Erythroblast (primary cell): ENCODE measurements around the gene SHMT2.
"Not testable (repeated sequence)": the region's sequence is repeated elsewhere in the genome, so short reads cannot be mapped to it uniquely, and the experiment has no call there.

Experiments
- DNase-seq, 2 experiments: peaks; one replicate each; lab custom pipeline; 2025; lab: John Stamatoyannopoulos, UW
- GATA1 ChIP-seq: IDR thresholded peaks from 2 replicates; pipeline ENCODE4 v1.6.1; 2011; ENCODE audit warnings: low read depth, mild to moderate bottlenecking, control low read depth, low read length, moderate library complexity
- POLR2A ChIP-seq: IDR thresholded peaks from 2 replicates; pipeline ENCODE4 v1.6.1; 2011; ENCODE audit warnings: mild to moderate bottlenecking, low read length

Gene SHMT2

DNA sequence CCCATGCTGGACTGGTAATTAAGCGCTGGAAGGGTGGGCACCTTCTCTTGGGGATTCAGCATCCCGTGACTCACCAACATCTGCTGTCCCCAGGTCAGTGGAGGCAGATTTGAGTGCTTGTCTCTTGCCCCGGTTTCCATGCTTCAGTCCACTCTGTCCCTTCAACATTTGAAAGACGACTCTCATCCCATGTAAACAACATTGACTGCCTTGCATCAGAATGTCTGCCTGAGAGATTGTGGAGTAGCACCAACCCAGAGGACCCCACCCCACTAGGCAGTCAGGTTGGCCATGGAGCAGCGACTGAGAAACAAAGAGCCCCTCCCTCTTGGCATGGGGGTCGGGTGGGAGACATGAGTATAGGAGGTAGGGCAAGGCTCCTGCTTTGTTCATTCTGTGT, 26.4 kb downstream of the SHMT2 start:
- DNase-seq = no peak
- TF ChIP-seq GATA1 (no peak), POLR2A (no peak)

GRCh38 chr12:57258977-57259970, 29.8 kb downstream of the SHMT2 start:
- TF ChIP-seq POLR2A (no peak), GATA1 (no peak)
- DNase-seq = peak; percentile 55 to 73

DNA sequence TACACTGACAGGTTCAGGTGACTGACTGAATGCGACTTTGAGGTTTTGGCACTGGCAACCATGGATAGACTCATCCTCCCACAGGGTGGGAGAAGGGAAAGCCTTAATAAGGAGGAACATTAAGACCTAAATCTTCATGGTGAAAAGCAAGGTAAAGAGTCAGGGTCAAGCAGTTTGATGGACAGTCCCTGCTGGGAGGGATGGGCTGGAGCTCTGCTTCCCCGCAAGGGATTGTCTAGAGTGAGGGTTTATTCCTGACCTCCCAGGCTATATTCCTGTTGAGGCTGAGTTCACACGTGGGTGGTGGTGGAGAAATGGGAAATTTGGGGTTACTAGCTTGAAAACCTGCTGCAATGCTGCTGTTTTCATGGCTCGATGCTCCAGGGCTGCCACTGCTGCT, 30.9 kb downstream of the SHMT2 start:
- TF ChIP-seq GATA1 (no peak), POLR2A (no peak)
- no peak for DNase-seq

DNA sequence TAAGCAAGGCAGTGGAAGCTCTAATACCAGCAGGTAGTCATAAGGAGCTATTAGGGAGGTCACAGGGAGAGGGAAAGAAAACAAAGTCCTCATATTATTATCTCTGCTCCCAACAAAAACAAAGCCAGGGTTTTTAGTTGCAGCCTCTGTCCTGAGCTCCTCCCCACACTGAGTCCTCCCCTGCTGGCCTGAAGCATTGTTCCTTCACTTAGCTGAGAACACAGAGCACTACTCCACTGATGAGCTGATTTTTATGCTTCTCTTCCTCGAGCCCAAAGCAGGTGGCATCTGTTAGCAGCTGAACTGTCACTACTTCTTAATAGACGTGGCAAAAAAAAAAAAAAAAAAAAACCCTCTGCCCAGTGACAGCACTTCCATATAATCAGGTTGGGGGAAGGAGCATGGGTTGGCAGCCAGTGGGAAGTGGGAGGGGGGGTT, 31.9 kb downstream of the SHMT2 start:
- TF ChIP-seq GATA1 = no peak
- no peak for TF ChIP-seq POLR2A
- no peak for DNase-seq

DNA sequence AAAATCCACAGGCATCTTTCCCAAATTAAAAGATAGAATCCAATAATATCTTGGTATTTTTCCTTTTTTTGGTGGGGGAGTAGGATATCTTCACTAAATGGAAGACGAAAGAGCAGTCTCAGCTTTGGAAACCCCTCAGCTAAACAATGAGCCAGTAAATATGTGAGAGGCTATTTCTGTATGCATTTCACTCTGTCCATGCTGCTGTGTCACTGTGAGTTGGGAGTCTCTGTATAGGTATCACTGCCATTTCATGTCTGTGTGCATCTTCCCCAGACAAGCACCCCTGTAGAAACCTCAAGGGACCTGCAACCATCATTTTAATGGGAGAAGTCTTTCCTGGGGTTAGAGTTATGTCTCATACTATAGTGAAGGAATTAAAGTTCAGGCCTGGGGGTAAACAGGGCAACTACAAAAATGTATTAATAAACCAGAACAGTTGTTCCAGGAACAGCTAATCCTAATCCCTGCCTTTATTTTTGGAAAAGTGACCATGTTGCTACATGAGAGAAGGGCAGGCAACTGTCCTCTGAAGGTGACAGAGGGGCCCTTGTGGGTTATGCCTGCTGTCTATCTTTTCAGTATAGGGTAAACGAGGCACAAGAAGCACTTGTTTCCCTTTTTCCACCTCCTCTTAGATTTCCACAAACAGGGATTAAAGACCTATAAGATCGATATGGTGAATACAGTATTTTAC, 32.8 kb downstream of the SHMT2 start:
- DNase-seq = peak in 1 of 2 experiments; percentile 50
- no peak for TF ChIP-seq POLR2A
- no peak for TF ChIP-seq GATA1

GRCh38 chr12:57263096-57263495, 33.6 kb downstream of the SHMT2 start:
- DNase-seq = no peak
- TF ChIP-seq GATA1 = no peak
- no peak for TF ChIP-seq POLR2A

- DNase-seq = no peak
- no peak for TF ChIP-seq GATA1
- TF ChIP-seq POLR2A = no peak
These were observed 37.2 kb downstream of the SHMT2 start for GRCh38 chr12:57266681-57267080.

DNA sequence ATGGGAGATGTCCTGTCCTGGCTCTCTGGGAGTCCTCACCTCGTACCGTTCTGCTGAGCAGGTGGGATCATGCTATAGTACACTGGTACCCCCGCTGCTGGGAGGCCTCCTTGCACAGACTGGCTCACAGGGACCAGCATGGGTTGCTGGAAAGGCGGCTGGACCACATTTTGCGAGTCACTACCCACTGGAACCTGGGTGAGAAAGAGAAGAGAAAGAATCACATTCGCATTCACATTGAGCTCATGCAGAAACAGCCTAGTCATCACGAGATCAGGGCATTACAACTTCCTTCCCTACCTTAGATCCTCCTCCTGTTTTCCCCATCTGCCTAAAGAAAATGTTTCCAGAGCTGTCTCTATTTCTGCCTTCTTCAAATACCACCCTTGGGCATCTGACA, 38.8 kb downstream of the SHMT2 start:
- no peak for DNase-seq
- no peak for TF ChIP-seq POLR2A
- TF ChIP-seq GATA1 = no peak

DNA sequence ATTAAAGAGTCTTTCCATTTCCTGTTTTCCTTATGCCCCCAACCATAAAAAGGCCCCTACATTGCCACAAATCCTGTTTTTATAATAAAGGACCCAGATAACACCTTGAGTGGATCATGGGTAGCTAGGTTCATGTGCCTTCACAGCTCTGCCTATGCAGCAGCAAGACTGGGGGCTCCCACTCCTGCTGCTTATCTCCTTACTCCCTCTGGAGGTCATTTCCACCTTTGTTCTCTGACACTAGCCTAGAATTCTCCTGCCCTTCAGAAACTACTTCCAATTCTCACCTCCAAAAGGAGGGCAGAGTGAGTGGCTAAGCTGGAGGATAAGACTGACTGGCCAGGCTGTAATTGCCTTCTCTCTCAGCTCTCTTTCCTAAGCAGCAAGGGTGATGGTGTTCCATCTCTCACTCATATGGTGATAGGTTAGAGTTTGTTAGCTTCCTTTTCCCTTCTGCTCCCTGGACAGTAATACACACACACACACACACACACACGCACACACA, 41.5 kb downstream of the SHMT2 start:
- no peak for TF ChIP-seq GATA1
- TF ChIP-seq POLR2A = no peak
- DNase-seq = no peak

DNA sequence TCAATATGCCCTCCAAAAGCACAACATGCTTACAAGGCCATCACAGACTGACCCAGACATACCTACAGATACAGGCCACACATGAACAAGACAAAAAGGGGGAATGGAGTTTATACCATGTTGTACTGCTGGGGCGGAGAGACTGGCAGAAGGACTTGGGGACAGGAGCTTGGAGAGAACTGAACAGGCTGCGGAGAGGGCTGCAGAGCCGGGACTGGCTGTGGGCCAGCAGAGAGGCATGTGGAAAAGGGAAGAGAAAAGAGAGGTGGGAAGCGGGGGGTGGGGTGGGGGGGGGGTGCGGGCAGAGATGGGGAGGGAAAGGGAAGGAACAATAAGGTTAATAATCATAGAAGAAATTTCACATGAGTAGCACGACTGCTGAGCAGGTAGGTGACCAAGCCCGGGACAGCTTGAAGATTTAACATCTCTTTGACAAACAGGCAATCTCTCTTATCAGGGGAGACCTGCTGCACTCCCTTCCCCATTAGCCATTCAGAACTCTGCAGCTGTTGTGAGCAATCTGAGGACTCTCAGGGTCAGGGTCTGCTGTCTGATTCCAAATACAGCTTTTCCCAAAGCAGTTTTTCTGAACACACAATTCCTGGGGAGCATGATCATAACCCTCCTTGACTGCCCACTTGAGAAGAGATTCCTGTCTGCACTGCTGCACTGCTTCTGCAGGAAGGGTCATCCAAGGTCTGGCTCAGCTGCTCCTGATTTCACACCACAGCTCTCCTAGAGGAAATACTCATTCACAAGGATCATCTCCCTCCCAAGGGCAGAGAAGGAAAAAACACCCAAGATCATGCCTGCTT, 43.0 kb downstream of the SHMT2 start:
- TF ChIP-seq GATA1 (no peak), POLR2A (no peak)

DNA sequence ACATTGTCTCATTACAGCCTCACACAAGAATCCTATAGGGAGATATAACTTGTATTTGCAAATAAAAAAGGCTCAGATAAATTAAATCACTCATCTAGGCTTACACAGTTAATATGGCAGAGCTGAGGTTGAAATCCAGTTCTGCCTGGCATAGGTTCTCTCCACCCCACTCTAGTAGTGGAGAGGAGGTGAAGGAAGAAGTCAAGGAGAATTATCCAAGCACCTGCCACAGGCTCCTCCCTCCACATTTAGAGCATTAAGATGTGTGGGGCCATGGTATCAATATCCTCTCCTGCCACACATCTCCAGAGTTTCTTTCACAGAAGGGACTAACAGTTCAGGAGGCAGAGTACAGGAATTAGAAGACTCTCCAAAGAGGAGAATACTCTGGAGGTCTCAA, 44.0 kb downstream of the SHMT2 start:
- TF ChIP-seq POLR2A = no peak
- no peak for TF ChIP-seq GATA1
- no peak for DNase-seq

More for the DNA sequence above, 43.0 kb downstream of the SHMT2 start:
- DNase-seq = no peak

GRCh38 chr12:57276233-57276632, 46.7 kb downstream of the SHMT2 start:
- not testable (repeated sequence) for DNase-seq

GRCh38 chr12:57276935-57277563, 47.5 kb downstream of the SHMT2 start:
- DNase-seq = peak; percentile 26 to 32
- TF ChIP-seq POLR2A (no peak), GATA1 (no peak)
